Pancreas (tissue), 10 donors: ENCODE measurements around the gene TMEM9. TPM values are rescaled to one million over a fixed set of nuclear protein-coding genes. Genes with fewer than 3 reads are reported as not detected.

Experiments
- ATAC-seq, 4 donors: fragments of 200-7000 bp; cut with Tn5 transposase; one replicate each; pipeline versions ENCODE4 v1.8.0 to v1.9.1; 2020; ENCODE audit warnings: mild to moderate bottlenecking in 4 of 4, moderate library complexity in 4 of 4
- DNase-seq, 6 donors: peaks; one replicate each; pipeline ENCODE4 v3.0.0-alpha.2; 2020
- FAIRE-seq: peaks from 2 replicates; lab custom pipeline; 2012; peaks lifted over from hg19 to GRCh38; lab: Jason Lieb, UNC
- H3K27ac ChIP-seq, 4 donors: fragments of 200-600 bp; sonication (generic); 1 replicate in 3 of 4; 2 replicates in 1 of 4; pipeline versions ENCODE4 v1.5.0 to v1.8.0; 2020
- H3K27me3 ChIP-seq, 4 donors: fragments of 200-600 bp; one replicate each; pipeline ENCODE4 v1.8.0; 2021
- H3K36me3 ChIP-seq, 3 donors: fragments of 200-600 bp; sonication (generic) in 1 of 3; one replicate each; pipeline versions ENCODE4 v1.5.0 to v1.8.0; 2020 to 2021
- H3K4me1 ChIP-seq, 3 donors: fragments of 200-600 bp; one replicate each; pipeline ENCODE4 v1.8.0; 2021
- H3K4me3 ChIP-seq, 4 donors: fragments of 200-600 bp; sonication (generic) in 2 of 4; one replicate each; pipeline versions ENCODE4 v1.5.0 to v1.8.0; 2020 to 2021
- H3K9me3 ChIP-seq, 4 donors: fragments of 200-600 bp; one replicate each; pipeline ENCODE4 v1.8.0; 2021
- CTCF ChIP-seq, 4 donors: fragments of 200-600 bp; sonication (generic) in 3 of 4; IDR thresholded peaks; one replicate each; pipeline versions ENCODE4 v1.5.0 to v1.8.0; 2021; ENCODE audit warnings: antibody characterized with exemption in 4 of 4
- WGBS, 2 donors: extraction: QIAGEN DNeasy Blood & Tissue Kit; methylation state at CpG; one replicate each; pipeline ENCODE4 v1.1.7; 2013; 5-methylcytosine and 5-hydroxymethylcytosine counted together
- intact Hi-C, 3 donors: fragments of 100-400 bp; cut with DNase I; formaldehyde crosslinking; loops; one replicate each; pipeline versions ENCODE4 v1.11.1 to v1.14.2; 2022
- polyA plus RNA-seq, 2 donors: library from polyadenylated mRNA; stranded (reverse); fragments of 200-250 nt; gene quantifications; one replicate each; pipeline ENCODE4 v1.2.3, GENCODE V29; 2013
- total RNA-seq, 6 donors: library from RNA; stranded (reverse); fragmentation: NEBNext Ultra II Directional in 4 of 6; extraction: Animal tissue kit (Norgen Biotek cat#: 25700) in 4 of 6; gene quantifications; one replicate each; pipeline versions ENCODE4 v1.2.1 to v1.2.4, GENCODE V29; 2021 to 2023
- donor health status: healthy with polysubstance abuse.
- donor health status: DM: no; HTN: no; CAD: no; lungs with moderate emphysema.
- donor health status: DM: no; HTN: no; CAD: no.
- donor health status: control.
- donor health status: control.
- donor health status: Bipolar disorder and iron deficiency.
- donor health status: DM: yes; HTN: yes; CAD: no.
- donor health status: DM: no; HTN: no; CAD: no.
- donor health status: DM: no; HTN: no; CAD: no.
- donor health status: DM: yes; HTN: yes; CAD: no.

The TMEM9 gene
- total and polyA plus RNA-seq, 8 donors, result 21.3 to 87.7 (median 37.5) TPM

GRCh38 chr1:201191653-201192260, 37.5 kb upstream of the TMEM9 start:
- H3K36me3 ChIP-seq, result no peaks in the 10 kb centered on the region
- no peak for ATAC-seq
- no peak for TF ChIP-seq CTCF (IDR thresholded peaks at IDR 0.05)
- no peaks in the 10 kb centered on the region for H3K27me3 ChIP-seq
- no peak for FAIRE-seq
- no peak overlapping the region for H3K4me3 ChIP-seq
- WGBS, 2 donors, result 75 to 77% methylated on average over 18 of the region's 18 CpGs
- H3K9me3 ChIP-seq, result no peaks in the 10 kb centered on the region
- no peak overlapping the region for H3K27ac ChIP-seq
- peak in 1 of 6 donors; percentile 46 for DNase-seq
- intact Hi-C loops, result no loop called here
- H3K4me1 ChIP-seq, result no peaks in the 10 kb centered on the region

GRCh38 chr1:201190624-201191051, 36.4 kb upstream of the TMEM9 start, which contains the start of gene IGFN1:
Gene IGFN1, plus strand, starts transcription at chr1:201190824. Its CDS starts 2,470 bp downstream, at chr1:201193294.
- no peak for FAIRE-seq
- peak in 1 of 4 donors; percentile 23 for ATAC-seq
- H3K36me3 ChIP-seq, result no peaks in the 10 kb centered on the region
- no peak within 1 kb of the TSS for H3K27ac ChIP-seq
- intact Hi-C loops, result no loop called here
- H3K4me1 ChIP-seq, result no peaks in the 10 kb centered on the region
- DNase-seq, result peak in 1 of 6 donors; percentile 30
- WGBS, 2 donors, result 65 to 74% methylated on average over 8 to 9 of the region's 9 CpGs
- H3K27me3 ChIP-seq, result no peaks in the 10 kb centered on the region
- no peak within 1 kb of the TSS for H3K4me3 ChIP-seq
- H3K9me3 ChIP-seq, result no peaks in the 10 kb centered on the region
- no peak for TF ChIP-seq CTCF (IDR thresholded peaks at IDR 0.05)

GRCh38 chr1:201190005-201190404, 35.7 kb upstream of the TMEM9 start:
- Histone ChIP-seq H3K27ac (no peak overlapping the region), H3K27me3 (no peaks in the 10 kb centered on the region), H3K9me3 (no peaks in the 10 kb centered on the region), H3K36me3 (no peaks in the 10 kb centered on the region), H3K4me1 (no peaks in the 10 kb centered on the region), H3K4me3 (no peak overlapping the region)
- no peak for TF ChIP-seq CTCF (IDR thresholded peaks at IDR 0.05)
- DNase-seq (peak in 1 of 6 donors; percentile 28), ATAC-seq (no peak), FAIRE-seq (no peak)
- WGBS, 2 donors, result 90 to 94% methylated on average over 6 of the region's 6 CpGs
- intact Hi-C loops, result no loop called here

- ATAC-seq, result no peak
- TF ChIP-seq CTCF (IDR thresholded peaks at IDR 0.05), result no peak
- Histone ChIP-seq H3K36me3 (no peaks in the 10 kb centered on the region), H3K9me3 (no peaks in the 10 kb centered on the region), H3K27me3 (no peaks in the 10 kb centered on the region), H3K4me1 (no peaks in the 10 kb centered on the region), H3K4me3 (no peak overlapping the region), H3K27ac (no peak overlapping the region)
- intact Hi-C loops, result no loop called here
- 71 to 84% methylated on average over 2 of the region's 2 CpGs for WGBS, 2 donors
- no peak for FAIRE-seq
- DNase-seq, result peak in 1 of 6 donors; percentile 12
These were observed 34.8 kb upstream of the TMEM9 start for GRCh38 chr1:201189085-201189484.

- no peak for ATAC-seq
- no peaks in the 10 kb centered on the region for H3K9me3 ChIP-seq
- FAIRE-seq, result no peak
- H3K4me1 ChIP-seq, result no peaks in the 10 kb centered on the region
- TF ChIP-seq CTCF (IDR thresholded peaks at IDR 0.05), result no peak
- H3K27me3 ChIP-seq, result no peaks in the 10 kb centered on the region
- no peak overlapping the region for H3K27ac ChIP-seq
- DNase-seq, result no peak
- no peak overlapping the region for H3K4me3 ChIP-seq
- WGBS, 2 donors, result 80 to 86% methylated on average over 3 of the region's 3 CpGs
- intact Hi-C loops, result no loop called here
- H3K36me3 ChIP-seq, result no peaks in the 10 kb centered on the region
These were observed 31.9 kb upstream of the TMEM9 start for GRCh38 chr1:201186192-201186591.
